HCT116 (cell line): ENCODE data around the gene PPM1F.
"Not testable (repeated sequence)": the region's sequence is repeated elsewhere in the genome, so short reads cannot be mapped to it uniquely, and the experiment has no call there.

Source experiments
- EGR1 ChIP-seq: IDR thresholded peaks from 2 replicates; pipeline ENCODE4 v1.6.1; 2012; ENCODE audit warnings: low read depth
- ELF1 ChIP-seq: IDR thresholded peaks from 2 replicates; pipeline ENCODE4 v1.6.1; 2012; ENCODE audit warnings: low read depth, borderline replicate concordance
- EZH2 ChIP-seq: fragments of 200-600 bp; sonication (generic); IDR thresholded peaks from 2 replicates; pipeline ENCODE4 v1.6.1; 2017; ENCODE audit warnings: antibody characterized with exemption, mixed run types
- EZH2phosphoT487 ChIP-seq: fragments of 200-600 bp; IDR thresholded peaks from 2 replicates; pipeline ENCODE4 v1.6.1; 2018; ENCODE audit warnings: antibody characterized with exemption, borderline replicate concordance
- FOSL1 ChIP-seq: IDR thresholded peaks from 2 replicates; pipeline ENCODE4 v1.6.1; 2012; ENCODE audit warnings: low read depth
- POLR2A ChIP-seq: IDR thresholded peaks from 2 replicates; pipeline ENCODE4 v1.7.0; 2011; ENCODE audit warnings: borderline replicate concordance; ENCODE audit not compliant: insufficient read depth, insufficient read length; ENCODE audit errors: extremely low read depth
- POLR2AphosphoS5 ChIP-seq: IDR thresholded peaks from 2 replicates; pipeline ENCODE4 v1.6.1; 2011; ENCODE audit warnings: mild to moderate bottlenecking, low read depth, low read length, moderate library complexity
- TF ChIP-seq, protein P1 (sequence below), 3 experiments: fragments of 200-600 bp in 1 of 3; sonication (generic) in 1 of 3; IDR thresholded peaks in 2 of 3; conservative IDR thresholded peaks in 1 of 3; 2 replicates each; pipeline ENCODE4 v1.5.1; 2012 to 2017; ENCODE audit warnings: low read depth in 2 of 3, low read length in 2 of 3, antibody characterized with exemption in 1 of 3, borderline replicate concordance in 1 of 3, control low read depth in 1 of 3, mild to moderate bottlenecking in 1 of 3, mixed read lengths in 1 of 3, mixed run types in 1 of 3, moderate library complexity in 1 of 3; ENCODE audit not compliant: insufficient read depth in 1 of 3
- TF ChIP-seq, protein P2 (sequence below): IDR thresholded peaks from 2 replicates; pipeline ENCODE4 v1.6.1; 2012
- TF ChIP-seq, protein P3 (sequence below): IDR thresholded peaks from 2 replicates; pipeline ENCODE4 v1.6.1; 2012

DNA sequence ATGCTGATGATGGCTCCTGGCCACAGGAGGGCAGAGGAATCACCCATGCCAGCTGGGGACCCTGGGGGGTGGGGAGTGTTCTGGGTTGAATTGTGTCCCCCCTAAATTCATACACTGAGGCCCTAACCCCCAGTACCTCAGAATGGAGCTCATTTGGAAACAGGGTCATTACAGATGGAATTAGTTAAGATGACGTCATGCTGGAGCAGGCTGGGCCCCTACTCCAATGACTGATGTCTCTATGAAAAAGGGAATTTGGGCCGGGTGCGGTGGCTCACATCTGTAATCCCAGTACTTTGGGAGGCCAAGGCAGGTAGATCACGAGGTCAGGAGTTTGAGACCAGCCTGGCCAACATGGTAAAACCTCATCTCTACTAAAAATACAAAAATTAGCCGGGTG is 12.7 kb downstream of the PPM1F start:
- TF ChIP-seq, protein P1, sequence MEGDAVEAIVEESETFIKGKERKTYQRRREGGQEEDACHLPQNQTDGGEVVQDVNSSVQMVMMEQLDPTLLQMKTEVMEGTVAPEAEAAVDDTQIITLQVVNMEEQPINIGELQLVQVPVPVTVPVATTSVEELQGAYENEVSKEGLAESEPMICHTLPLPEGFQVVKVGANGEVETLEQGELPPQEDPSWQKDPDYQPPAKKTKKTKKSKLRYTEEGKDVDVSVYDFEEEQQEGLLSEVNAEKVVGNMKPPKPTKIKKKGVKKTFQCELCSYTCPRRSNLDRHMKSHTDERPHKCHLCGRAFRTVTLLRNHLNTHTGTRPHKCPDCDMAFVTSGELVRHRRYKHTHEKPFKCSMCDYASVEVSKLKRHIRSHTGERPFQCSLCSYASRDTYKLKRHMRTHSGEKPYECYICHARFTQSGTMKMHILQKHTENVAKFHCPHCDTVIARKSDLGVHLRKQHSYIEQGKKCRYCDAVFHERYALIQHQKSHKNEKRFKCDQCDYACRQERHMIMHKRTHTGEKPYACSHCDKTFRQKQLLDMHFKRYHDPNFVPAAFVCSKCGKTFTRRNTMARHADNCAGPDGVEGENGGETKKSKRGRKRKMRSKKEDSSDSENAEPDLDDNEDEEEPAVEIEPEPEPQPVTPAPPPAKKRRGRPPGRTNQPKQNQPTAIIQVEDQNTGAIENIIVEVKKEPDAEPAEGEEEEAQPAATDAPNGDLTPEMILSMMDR (IDR thresholded peaks at IDR 0.05 in 2 of 3, conservative IDR thresholded peaks at IDR 0.05 in 1 of 3; ENCODE audit: borderline replicate concordance in 1 of 3, insufficient read depth in 1 of 3, low read depth in 2 of 3, low read length in 2 of 3): not testable (repeated sequence)
- not testable (repeated sequence) for TF ChIP-seq FOSL1, EZH2phosphoT487, POLR2A, POLR2AphosphoS5, ELF1, EGR1, EZH2
- TF ChIP-seq, protein P2, sequence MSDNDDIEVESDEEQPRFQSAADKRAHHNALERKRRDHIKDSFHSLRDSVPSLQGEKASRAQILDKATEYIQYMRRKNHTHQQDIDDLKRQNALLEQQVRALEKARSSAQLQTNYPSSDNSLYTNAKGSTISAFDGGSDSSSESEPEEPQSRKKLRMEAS: not testable (repeated sequence)
- TF ChIP-seq, protein P3, sequence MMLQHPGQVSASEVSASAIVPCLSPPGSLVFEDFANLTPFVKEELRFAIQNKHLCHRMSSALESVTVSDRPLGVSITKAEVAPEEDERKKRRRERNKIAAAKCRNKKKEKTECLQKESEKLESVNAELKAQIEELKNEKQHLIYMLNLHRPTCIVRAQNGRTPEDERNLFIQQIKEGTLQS: not testable (repeated sequence)
